SK-N-SH treated with all-trans-retinoic acid at 6 μM for 48 hours (cell line): Measurements from ENCODE around the gene ANKRD44.
A peak's percentile ranks its signal among the peaks of the same experiment; 100 is the strongest.

Source experiments
- ATAC-seq: fragments of 200-7000 bp; cut with Tn5 transposase; 3 replicates; pipeline ENCODE4 v1.9.1; 2020; ENCODE audit warnings: mild to moderate bottlenecking, moderate library complexity
- ARNTL ChIP-seq: fragments of 450-650 bp; formaldehyde crosslinking; IDR thresholded peaks from 2 replicates; pipeline ENCODE4 v1.5.0; 2020; ENCODE audit warnings: low read depth, mild to moderate bottlenecking, moderate library complexity, borderline replicate concordance
- BACH2 ChIP-seq: fragments of 250-450 bp; sonication (Bioruptor Pico); IDR thresholded peaks from 2 replicates; pipeline ENCODE4 v1.9.0; 2021; ENCODE audit warnings: mild to moderate bottlenecking, borderline replicate concordance
- GLIS3 ChIP-seq: fragments of 250-450 bp; sonication (Bioruptor Pico); IDR thresholded peaks from 2 replicates; pipeline ENCODE4 v1.5.0; 2020; ENCODE audit warnings: mild to moderate bottlenecking, moderate library complexity
- ISL1 ChIP-seq: fragments of 250-450 bp; sonication (Bioruptor Pico); IDR thresholded peaks from 2 replicates; pipeline ENCODE4 v2.1.2; 2022; ENCODE audit warnings: mild to moderate bottlenecking, moderate library complexity
- OSR1 ChIP-seq: fragments of 250-450 bp; sonication (Bioruptor Pico); IDR thresholded peaks from 2 replicates; pipeline ENCODE4 v1.8.0; 2022; ENCODE audit warnings: moderate library complexity, mild to moderate bottlenecking, inconsistent platforms
- PPARA ChIP-seq: fragments of 250-450 bp; sonication (Bioruptor Pico); IDR thresholded peaks from 2 replicates; pipeline ENCODE4 v1.5.0; 2020; ENCODE audit warnings: mild to moderate bottlenecking, borderline replicate concordance
- RARB ChIP-seq: fragments of 250-450 bp; sonication (Bioruptor Pico); IDR thresholded peaks from 2 replicates; pipeline ENCODE4 v1.8.0; 2021; ENCODE audit warnings: mild to moderate bottlenecking, moderate library complexity
- SNAI2 ChIP-seq: fragments of 250-450 bp; sonication (Bioruptor Pico); IDR thresholded peaks from 2 replicates; pipeline ENCODE4 v1.5.0; 2020; ENCODE audit warnings: mild to moderate bottlenecking, moderate library complexity
- TCF4 ChIP-seq: fragments of 250-450 bp; sonication (Bioruptor Pico); IDR thresholded peaks from 2 replicates; pipeline ENCODE4 v1.8.0; 2021; ENCODE audit warnings: mild to moderate bottlenecking, moderate library complexity, borderline replicate concordance
- TOX ChIP-seq: fragments of 250-450 bp; sonication (Bioruptor Pico); IDR thresholded peaks from 2 replicates; pipeline ENCODE4 v1.8.0; 2021; ENCODE audit warnings: mild to moderate bottlenecking, moderate library complexity, borderline replicate concordance
- ZC3H10 ChIP-seq: fragments of 250-450 bp; sonication (Bioruptor Pico); IDR thresholded peaks from 2 replicates; pipeline ENCODE4 v1.5.1; 2021; ENCODE audit warnings: mild to moderate bottlenecking, moderate library complexity
- ZFP3 ChIP-seq: fragments of 250-450 bp; sonication (Bioruptor Pico); IDR thresholded peaks from 2 replicates; pipeline ENCODE4 v1.5.0; 2020; ENCODE audit warnings: mild to moderate bottlenecking, moderate library complexity
- ZFP30 ChIP-seq: fragments of 450-650 bp; formaldehyde crosslinking; IDR thresholded peaks from 2 replicates; pipeline ENCODE4 v1.5.0; 2022; ENCODE audit warnings: mild to moderate bottlenecking, moderate library complexity
- ZNF565 ChIP-seq: fragments of 450-650 bp; formaldehyde crosslinking; conservative IDR thresholded peaks from 2 replicates; pipeline ENCODE4 v1.5.0; 2020; ENCODE audit warnings: low read depth, mild to moderate bottlenecking, moderate library complexity
- ZNF70 ChIP-seq: fragments of 450-650 bp; formaldehyde crosslinking; IDR thresholded peaks from 2 replicates; pipeline ENCODE4 v1.5.0; 2020; ENCODE audit warnings: mild to moderate bottlenecking, moderate library complexity
- ZNF8 ChIP-seq: fragments of 450-650 bp; formaldehyde crosslinking; IDR thresholded peaks from 2 replicates; pipeline ENCODE4 v1.5.0; 2020; ENCODE audit warnings: mild to moderate bottlenecking, moderate library complexity
- TF ChIP-seq, protein P1 (sequence below): fragments of 250-450 bp; sonication (Bioruptor Pico); IDR thresholded peaks from 2 replicates; pipeline ENCODE4 v1.5.1; 2021; ENCODE audit warnings: mild to moderate bottlenecking, moderate library complexity
- TF ChIP-seq, protein P2 (sequence below): fragments of 250-450 bp; sonication (Bioruptor Pico); IDR thresholded peaks from 2 replicates; pipeline ENCODE4 v1.8.0; 2020; ENCODE audit warnings: mild to moderate bottlenecking, moderate library complexity, borderline replicate concordance
- TF ChIP-seq, protein P3 (sequence below): fragments of 250-450 bp; sonication (Bioruptor Pico); IDR thresholded peaks from 2 replicates; pipeline ENCODE4 v1.5.0; 2020; ENCODE audit warnings: mild to moderate bottlenecking, moderate library complexity
- TF ChIP-seq, protein P4 (sequence below): fragments of 250-450 bp; sonication (Bioruptor Pico); IDR thresholded peaks from 2 replicates; pipeline ENCODE4 v1.8.0; 2021; ENCODE audit warnings: low read depth, mild to moderate bottlenecking, moderate library complexity, borderline replicate concordance

ANKRD44 gene

DNA sequence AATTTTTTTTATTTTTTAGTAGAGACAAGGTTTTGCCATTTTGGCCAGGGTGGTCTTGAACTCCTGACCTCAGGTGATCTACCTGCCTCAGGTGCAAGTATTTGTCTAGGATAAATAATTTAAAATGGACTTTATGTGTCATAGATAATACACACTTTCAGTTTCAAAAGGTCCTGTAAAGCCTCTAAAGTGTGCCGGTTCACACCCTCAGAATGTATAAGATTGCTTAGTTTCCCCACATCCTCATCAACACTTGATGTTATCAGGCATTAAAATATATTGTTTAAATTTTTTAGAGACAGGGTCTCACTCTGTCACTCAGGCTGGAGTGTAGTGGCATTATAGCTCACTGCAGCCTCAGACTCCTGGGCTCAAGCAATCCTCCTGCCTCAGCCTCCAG is 170.5 kb downstream of the ANKRD44 start:
- TF ChIP-seq, protein P1, sequence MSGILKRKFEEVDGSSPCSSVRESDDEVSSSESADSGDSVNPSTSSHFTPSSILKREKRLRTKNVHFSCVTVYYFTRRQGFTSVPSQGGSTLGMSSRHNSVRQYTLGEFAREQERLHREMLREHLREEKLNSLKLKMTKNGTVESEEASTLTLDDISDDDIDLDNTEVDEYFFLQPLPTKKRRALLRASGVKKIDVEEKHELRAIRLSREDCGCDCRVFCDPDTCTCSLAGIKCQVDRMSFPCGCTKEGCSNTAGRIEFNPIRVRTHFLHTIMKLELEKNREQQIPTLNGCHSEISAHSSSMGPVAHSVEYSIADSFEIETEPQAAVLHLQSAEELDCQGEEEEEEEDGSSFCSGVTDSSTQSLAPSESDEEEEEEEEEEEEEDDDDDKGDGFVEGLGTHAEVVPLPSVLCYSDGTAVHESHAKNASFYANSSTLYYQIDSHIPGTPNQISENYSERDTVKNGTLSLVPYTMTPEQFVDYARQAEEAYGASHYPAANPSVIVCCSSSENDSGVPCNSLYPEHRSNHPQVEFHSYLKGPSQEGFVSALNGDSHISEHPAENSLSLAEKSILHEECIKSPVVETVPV (CRISPR knock-in tag), result no peak
- TF ChIP-seq TOX (CRISPR knock-in tag), result no peak
- TF ChIP-seq SNAI2 (CRISPR knock-in tag), result no peak
- no peak for TF ChIP-seq ZFP30 (CRISPR knock-in tag)
- TF ChIP-seq ZFP3 (CRISPR knock-in tag), result no peak
- TF ChIP-seq OSR1 (CRISPR knock-in tag), result no peak
- TF ChIP-seq ARNTL, result no peak
- no peak for TF ChIP-seq BACH2 (CRISPR knock-in tag)
- TF ChIP-seq, protein P2, sequence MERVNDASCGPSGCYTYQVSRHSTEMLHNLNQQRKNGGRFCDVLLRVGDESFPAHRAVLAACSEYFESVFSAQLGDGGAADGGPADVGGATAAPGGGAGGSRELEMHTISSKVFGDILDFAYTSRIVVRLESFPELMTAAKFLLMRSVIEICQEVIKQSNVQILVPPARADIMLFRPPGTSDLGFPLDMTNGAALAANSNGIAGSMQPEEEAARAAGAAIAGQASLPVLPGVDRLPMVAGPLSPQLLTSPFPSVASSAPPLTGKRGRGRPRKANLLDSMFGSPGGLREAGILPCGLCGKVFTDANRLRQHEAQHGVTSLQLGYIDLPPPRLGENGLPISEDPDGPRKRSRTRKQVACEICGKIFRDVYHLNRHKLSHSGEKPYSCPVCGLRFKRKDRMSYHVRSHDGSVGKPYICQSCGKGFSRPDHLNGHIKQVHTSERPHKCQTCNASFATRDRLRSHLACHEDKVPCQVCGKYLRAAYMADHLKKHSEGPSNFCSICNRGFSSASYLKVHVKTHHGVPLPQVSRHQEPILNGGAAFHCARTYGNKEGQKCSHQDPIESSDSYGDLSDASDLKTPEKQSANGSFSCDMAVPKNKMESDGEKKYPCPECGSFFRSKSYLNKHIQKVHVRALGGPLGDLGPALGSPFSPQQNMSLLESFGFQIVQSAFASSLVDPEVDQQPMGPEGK (CRISPR knock-in tag), result no peak
- no peak for TF ChIP-seq ZNF8
- ATAC-seq, result no peak

DNA sequence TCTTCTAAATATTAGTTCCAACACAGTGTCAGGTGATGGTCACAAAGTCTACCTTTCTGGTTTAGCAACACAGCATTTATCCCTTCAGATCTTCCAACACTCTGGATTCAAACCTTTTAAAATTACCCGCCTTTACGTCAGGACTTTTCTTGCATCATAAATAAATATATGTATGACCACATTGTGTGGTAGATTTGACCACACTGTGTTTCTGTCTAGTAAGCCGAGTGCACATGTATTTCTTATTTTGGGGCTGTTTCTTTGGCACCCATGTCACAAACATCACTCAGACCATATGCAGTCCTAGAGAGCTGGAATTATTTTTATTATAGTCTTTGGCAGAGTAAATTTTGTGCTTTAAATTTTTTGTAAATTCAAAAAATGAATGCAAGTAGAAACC is 172.1 kb downstream of the ANKRD44 start:
- TF ChIP-seq ZNF8, result no peak
- TF ChIP-seq ARNTL, result no peak
- TF ChIP-seq, protein P3, sequence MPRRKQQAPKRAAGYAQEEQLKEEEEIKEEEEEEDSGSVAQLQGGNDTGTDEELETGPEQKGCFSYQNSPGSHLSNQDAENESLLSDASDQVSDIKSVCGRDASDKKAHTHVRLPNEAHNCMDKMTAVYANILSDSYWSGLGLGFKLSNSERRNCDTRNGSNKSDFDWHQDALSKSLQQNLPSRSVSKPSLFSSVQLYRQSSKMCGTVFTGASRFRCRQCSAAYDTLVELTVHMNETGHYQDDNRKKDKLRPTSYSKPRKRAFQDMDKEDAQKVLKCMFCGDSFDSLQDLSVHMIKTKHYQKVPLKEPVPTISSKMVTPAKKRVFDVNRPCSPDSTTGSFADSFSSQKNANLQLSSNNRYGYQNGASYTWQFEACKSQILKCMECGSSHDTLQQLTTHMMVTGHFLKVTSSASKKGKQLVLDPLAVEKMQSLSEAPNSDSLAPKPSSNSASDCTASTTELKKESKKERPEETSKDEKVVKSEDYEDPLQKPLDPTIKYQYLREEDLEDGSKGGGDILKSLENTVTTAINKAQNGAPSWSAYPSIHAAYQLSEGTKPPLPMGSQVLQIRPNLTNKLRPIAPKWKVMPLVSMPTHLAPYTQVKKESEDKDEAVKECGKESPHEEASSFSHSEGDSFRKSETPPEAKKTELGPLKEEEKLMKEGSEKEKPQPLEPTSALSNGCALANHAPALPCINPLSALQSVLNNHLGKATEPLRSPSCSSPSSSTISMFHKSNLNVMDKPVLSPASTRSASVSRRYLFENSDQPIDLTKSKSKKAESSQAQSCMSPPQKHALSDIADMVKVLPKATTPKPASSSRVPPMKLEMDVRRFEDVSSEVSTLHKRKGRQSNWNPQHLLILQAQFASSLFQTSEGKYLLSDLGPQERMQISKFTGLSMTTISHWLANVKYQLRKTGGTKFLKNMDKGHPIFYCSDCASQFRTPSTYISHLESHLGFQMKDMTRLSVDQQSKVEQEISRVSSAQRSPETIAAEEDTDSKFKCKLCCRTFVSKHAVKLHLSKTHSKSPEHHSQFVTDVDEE (CRISPR knock-in tag), result no peak
- no peak for TF ChIP-seq ISL1 (CRISPR knock-in tag)
- TF ChIP-seq PPARA (CRISPR knock-in tag), result no peak
- no peak for TF ChIP-seq ZNF70
- no peak for TF ChIP-seq TCF4 (CRISPR knock-in tag)
- no peak for TF ChIP-seq RARB (CRISPR knock-in tag)
- TF ChIP-seq ZFP30 (CRISPR knock-in tag), result no peak
- TF ChIP-seq, protein P2 (CRISPR knock-in tag), result no peak
- TF ChIP-seq GLIS3 (CRISPR knock-in tag), result no peak
- TF ChIP-seq ZNF565, result no peak
- ATAC-seq, result no peak

DNA sequence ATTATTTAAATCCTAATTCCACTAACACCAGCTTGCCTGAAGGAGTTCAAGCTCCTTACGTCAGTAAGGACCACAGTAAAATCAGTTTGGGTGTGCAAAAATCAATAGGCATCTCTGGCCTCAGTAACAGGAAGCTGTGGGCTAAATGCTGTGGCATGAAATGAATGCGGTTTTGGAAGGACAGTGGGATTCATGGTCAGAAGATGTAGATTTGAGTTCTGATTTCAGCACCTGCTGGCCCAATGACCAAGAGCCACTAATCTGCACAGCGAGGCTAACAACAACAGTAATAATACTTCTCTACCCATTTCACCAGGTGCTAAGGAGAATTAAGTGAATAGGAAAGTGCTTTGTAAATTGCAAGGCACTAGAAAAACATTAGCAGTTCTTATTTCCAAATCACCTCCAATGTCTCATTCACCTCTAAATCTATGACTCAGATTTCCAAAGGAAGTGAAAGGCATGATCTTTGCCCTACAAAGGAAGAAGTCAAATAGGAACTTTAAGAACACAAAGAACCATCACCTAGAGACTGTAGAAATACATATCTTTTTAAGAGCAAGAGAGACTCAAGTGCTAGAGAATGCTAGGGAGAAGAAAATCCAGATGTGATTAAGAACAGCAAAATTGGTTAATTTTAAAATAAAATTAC is 172.6 kb downstream of the ANKRD44 start:
- ATAC-seq, result no peak
- TF ChIP-seq RARB (CRISPR knock-in tag), result no peak
- no peak for TF ChIP-seq ZNF8
- TF ChIP-seq, protein P1 (CRISPR knock-in tag), result no peak
- no peak for TF ChIP-seq ISL1 (CRISPR knock-in tag)
- no peak for TF ChIP-seq ZC3H10 (CRISPR knock-in tag)

DNA sequence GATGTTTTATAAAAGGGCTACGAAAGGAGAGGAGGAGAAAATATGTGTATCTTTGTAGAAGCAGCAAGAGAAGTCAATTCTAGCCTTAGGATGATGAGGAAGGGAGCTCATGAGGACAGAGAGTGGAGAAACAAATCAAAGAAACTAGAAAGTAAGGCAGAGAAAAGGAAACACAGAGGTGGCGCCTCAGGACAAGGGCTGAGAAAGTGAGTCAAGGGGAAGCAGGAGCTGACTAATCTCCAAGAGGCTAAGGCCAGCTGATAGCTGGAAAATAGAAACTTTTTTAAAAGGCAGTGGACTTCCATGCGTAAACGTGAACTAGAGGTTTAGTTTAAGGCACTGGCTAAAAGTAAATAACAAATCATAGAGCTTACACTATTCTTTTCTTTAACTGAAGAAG is 173.3 kb downstream of the ANKRD44 start:
- TF ChIP-seq ZNF70 (no peak), ZFP3 (CRISPR knock-in tag) (no peak)
- TF ChIP-seq, protein P4, sequence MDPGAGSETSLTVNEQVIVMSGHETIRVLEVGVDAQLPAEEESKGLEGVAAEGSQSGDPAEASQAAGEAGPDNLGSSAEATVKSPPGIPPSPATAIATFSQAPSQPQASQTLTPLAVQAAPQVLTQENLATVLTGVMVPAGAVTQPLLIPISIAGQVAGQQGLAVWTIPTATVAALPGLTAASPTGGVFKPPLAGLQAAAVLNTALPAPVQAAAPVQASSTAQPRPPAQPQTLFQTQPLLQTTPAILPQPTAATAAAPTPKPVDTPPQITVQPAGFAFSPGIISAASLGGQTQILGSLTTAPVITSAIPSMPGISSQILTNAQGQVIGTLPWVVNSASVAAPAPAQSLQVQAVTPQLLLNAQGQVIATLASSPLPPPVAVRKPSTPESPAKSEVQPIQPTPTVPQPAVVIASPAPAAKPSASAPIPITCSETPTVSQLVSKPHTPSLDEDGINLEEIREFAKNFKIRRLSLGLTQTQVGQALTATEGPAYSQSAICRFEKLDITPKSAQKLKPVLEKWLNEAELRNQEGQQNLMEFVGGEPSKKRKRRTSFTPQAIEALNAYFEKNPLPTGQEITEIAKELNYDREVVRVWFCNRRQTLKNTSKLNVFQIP, result no peak
- ATAC-seq, result 0 out of 3 replicates have a peak, but pooled peaks have one; percentile 35
